ENCODE results near the gene ZNF831. TPM values are rescaled to one million over a fixed set of nuclear protein-coding genes. Genes with fewer than 3 reads are reported as not detected.

The ZNF831 gene
- polyA plus RNA-seq: under 1 TPM; 0.09 to 0.16 TPM

DNA sequence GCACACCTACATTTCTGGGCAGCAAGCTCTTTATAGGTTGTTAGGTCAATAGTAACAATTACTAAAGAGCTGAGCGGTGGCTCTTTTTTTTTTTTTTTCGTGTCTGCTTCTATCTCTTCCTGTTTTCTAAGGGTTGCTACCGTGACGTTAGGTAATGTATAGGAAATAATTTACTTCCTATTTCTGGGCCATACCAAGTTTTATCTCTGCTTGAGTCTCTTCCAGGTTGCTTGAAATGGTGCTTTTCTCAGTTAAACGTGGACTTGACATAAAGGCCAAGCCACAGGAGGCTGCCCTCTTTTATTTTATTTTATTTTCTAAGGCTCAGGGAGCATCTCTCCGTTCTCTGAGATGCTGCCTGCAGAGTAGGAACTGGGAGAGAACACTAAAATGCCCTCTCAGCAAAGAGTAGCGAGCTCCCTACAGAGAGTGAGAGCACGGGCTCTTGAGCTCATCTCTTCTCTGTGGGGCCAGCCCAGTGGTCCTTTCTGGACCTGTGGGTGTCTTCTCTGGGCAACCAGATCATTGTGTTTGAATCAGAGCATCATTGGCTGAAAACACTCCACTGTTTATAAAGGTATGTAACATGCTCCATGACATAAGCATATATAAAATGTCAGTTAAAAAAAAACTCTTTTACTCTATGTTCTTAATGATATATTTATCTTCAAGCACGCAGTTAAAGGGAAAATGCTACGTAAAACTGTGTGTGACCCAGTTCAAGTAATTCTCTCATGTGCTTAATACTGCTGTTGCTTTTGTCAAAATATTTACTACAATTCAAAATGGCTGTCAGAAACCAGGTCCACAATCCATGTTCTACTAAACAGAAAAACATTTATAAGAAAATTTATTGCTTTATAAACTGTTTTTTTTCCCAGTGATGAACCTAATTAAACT is at the start of gene ZNF831:
ZNF831 (plus strand) TSS at position 191 of the 900 bp plus-strand sequence. CDS start 27,199 bp downstream, outside the sequence.
- Histone ChIP-seq H3K9me3 (ENCODE audit: control insufficient read depth in 2 of 2, insufficient read depth in 1 of 2, low read depth in 1 of 2, low read length in 1 of 2) (no peaks in the 10 kb centered on the region), H3K27ac (ENCODE audit: low read depth in 2 of 2, low read length in 1 of 2) (peak within 1 kb of the TSS in 1 of 2 donors; percentile 87), H3K27me3 (ENCODE audit: control insufficient read depth in 1 of 2, insufficient read depth in 2 of 2, low read length in 2 of 2) (no peaks in the 10 kb centered on the region), H3K36me3 (ENCODE audit: control insufficient read depth in 2 of 2, insufficient read depth in 2 of 2, low read length in 1 of 2) (no peaks in the 10 kb centered on the region), H3K4me3 (ENCODE audit: low read depth in 1 of 2, low read length in 2 of 2) (no peak within 1 kb of the TSS), H3K4me1 (ENCODE audit: control insufficient read depth in 2 of 2, insufficient read depth in 2 of 2, low read length in 1 of 2) (peaks cover 3 to 5% of the 10 kb centered on the region in 2 donors)
- 72 to 77% methylated on average over 10 of the region's 10 CpGs for WGBS, 2 donors

- H3K9me3 ChIP-seq (ENCODE audit: control insufficient read depth in 2 of 2, insufficient read depth in 1 of 2, low read depth in 1 of 2, low read length in 1 of 2): no peaks in the 10 kb centered on the region
- no peak overlapping the region for H3K4me3 ChIP-seq (ENCODE audit: low read depth in 1 of 2, low read length in 2 of 2)
- no peaks in the 10 kb centered on the region for H3K36me3 ChIP-seq (ENCODE audit: control insufficient read depth in 2 of 2, insufficient read depth in 2 of 2, low read length in 1 of 2)
- no peak overlapping the region for H3K27ac ChIP-seq (ENCODE audit: low read depth in 2 of 2, low read length in 1 of 2)
- peaks cover 0 to 3% of the 10 kb centered on the region in 2 donors for H3K4me1 ChIP-seq (ENCODE audit: control insufficient read depth in 2 of 2, insufficient read depth in 2 of 2, low read length in 1 of 2)
- H3K27me3 ChIP-seq (ENCODE audit: control insufficient read depth in 1 of 2, insufficient read depth in 2 of 2, low read length in 2 of 2): no peaks in the 10 kb centered on the region
- 46 to 58% methylated on average over 3 of the region's 3 CpGs for WGBS, 2 donors
These were observed 46.1 kb upstream of the ZNF831 start for GRCh38 chr20:59117526-59117925.

- Histone ChIP-seq H3K4me3 (ENCODE audit: low read depth in 1 of 2, low read length in 2 of 2) (no peak overlapping the region), H3K9me3 (ENCODE audit: control insufficient read depth in 2 of 2, insufficient read depth in 1 of 2, low read depth in 1 of 2, low read length in 1 of 2) (no peaks in the 10 kb centered on the region), H3K27me3 (ENCODE audit: control insufficient read depth in 1 of 2, insufficient read depth in 2 of 2, low read length in 2 of 2) (no peaks in the 10 kb centered on the region), H3K4me1 (ENCODE audit: control insufficient read depth in 2 of 2, insufficient read depth in 2 of 2, low read length in 1 of 2) (peaks cover 0 to 3% of the 10 kb centered on the region in 2 donors), H3K36me3 (ENCODE audit: control insufficient read depth in 2 of 2, insufficient read depth in 2 of 2, low read length in 1 of 2) (no peaks in the 10 kb centered on the region), H3K27ac (ENCODE audit: low read depth in 2 of 2, low read length in 1 of 2) (no peak overlapping the region)
- WGBS, 2 donors: 75 to 89% methylated on average over 9 of the region's 9 CpGs
These were observed 44.8 kb upstream of the ZNF831 start for GRCh38 chr20:59118855-59119254.

DNA sequence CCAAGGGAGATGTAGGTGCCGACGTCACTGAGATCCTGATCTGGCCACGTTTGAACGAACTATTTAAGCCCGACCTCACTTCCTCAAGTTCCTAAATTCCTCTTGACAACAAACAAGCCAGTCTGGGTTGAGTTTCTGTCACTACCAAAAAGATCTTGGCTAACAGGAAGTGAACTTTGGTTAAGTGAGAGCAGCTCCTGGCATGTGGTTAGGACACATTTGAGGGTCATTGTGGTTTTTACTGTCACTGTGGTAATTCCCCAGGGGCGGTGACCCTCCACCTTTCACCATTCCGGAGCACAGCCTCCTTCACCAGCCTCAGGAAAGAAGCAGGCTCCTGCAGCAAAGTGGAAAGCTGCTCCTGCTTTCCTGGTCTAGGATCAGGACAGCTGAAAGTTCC is 43.1 kb upstream of the ZNF831 start:
- H3K27me3 ChIP-seq (ENCODE audit: control insufficient read depth in 1 of 2, insufficient read depth in 2 of 2, low read length in 2 of 2): no peaks in the 10 kb centered on the region

DNA sequence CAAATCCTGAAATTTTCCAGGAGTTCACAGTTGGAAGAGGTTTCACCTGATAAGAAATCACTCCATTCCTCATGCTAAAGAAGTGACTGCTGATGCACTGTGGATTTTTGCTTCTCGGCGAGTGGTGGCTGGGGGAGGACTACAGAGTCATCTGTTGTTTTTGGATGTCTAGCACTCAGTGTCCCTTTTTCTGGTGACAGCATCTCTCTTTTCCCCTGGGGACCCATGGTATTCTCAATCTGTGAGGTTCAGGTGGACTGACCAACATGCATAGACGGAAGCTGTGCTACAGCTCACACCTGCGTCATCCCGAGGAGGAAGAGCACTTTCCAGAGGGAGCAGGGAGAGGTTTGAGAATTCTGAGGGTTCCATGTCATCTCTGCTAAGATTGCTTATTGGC is 42.7 kb upstream of the ZNF831 start:
- 91 to 94% methylated on average over 5 of the region's 5 CpGs for WGBS, 2 donors

More for the DNA sequence above, 43.1 kb upstream of the ZNF831 start:
- 55 to 72% methylated on average over 7 of the region's 7 CpGs for WGBS, 2 donors
- Histone ChIP-seq H3K36me3 (ENCODE audit: control insufficient read depth in 2 of 2, insufficient read depth in 2 of 2, low read length in 1 of 2) (no peaks in the 10 kb centered on the region), H3K9me3 (ENCODE audit: control insufficient read depth in 2 of 2, insufficient read depth in 1 of 2, low read depth in 1 of 2, low read length in 1 of 2) (no peaks in the 10 kb centered on the region), H3K4me1 (ENCODE audit: control insufficient read depth in 2 of 2, insufficient read depth in 2 of 2, low read length in 1 of 2) (peaks cover 0 to 3% of the 10 kb centered on the region in 2 donors), H3K4me3 (ENCODE audit: low read depth in 1 of 2, low read length in 2 of 2) (no peak overlapping the region), H3K27ac (ENCODE audit: low read depth in 2 of 2, low read length in 1 of 2) (no peak overlapping the region)

GRCh38 chr20:59121714-59122565 is 41.7 kb upstream of the ZNF831 start:
- no peak overlapping the region for H3K27ac ChIP-seq (ENCODE audit: low read depth in 2 of 2, low read length in 1 of 2)
- 63% methylated on average over 8 of the region's 8 CpGs for WGBS, 2 donors
- H3K36me3 ChIP-seq (ENCODE audit: control insufficient read depth in 2 of 2, insufficient read depth in 2 of 2, low read length in 1 of 2): no peaks in the 10 kb centered on the region

More for the DNA sequence above, 42.7 kb upstream of the ZNF831 start:
- Histone ChIP-seq H3K4me1 (ENCODE audit: control insufficient read depth in 2 of 2, insufficient read depth in 2 of 2, low read length in 1 of 2) (peaks cover 0 to 3% of the 10 kb centered on the region in 2 donors), H3K36me3 (ENCODE audit: control insufficient read depth in 2 of 2, insufficient read depth in 2 of 2, low read length in 1 of 2) (no peaks in the 10 kb centered on the region), H3K27ac (ENCODE audit: low read depth in 2 of 2, low read length in 1 of 2) (no peak overlapping the region), H3K4me3 (ENCODE audit: low read depth in 1 of 2, low read length in 2 of 2) (no peak overlapping the region), H3K27me3 (ENCODE audit: control insufficient read depth in 1 of 2, insufficient read depth in 2 of 2, low read length in 2 of 2) (no peaks in the 10 kb centered on the region), H3K9me3 (ENCODE audit: control insufficient read depth in 2 of 2, insufficient read depth in 1 of 2, low read depth in 1 of 2, low read length in 1 of 2) (no peaks in the 10 kb centered on the region)

DNA sequence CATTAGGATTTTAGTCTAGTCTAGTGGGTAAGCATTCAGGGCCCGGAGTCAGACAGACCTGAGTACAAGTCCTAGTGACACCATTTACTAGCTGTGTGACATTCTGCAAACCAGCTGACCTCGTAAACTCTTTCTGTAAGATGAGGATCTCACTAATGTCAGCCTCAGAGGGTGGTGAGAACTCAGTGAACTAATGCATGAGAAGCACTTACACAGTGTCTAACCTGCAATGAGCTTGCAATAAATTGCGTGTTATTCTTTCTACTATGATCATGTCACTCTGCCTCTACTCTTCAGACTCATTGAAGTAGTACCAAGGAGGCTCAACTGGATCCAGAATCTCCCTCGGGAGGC is 41.1 kb upstream of the ZNF831 start:
- no peaks in the 10 kb centered on the region for H3K36me3 ChIP-seq (ENCODE audit: control insufficient read depth in 2 of 2, insufficient read depth in 2 of 2, low read length in 1 of 2)
- H3K4me1 ChIP-seq (ENCODE audit: control insufficient read depth in 2 of 2, insufficient read depth in 2 of 2, low read length in 1 of 2): peaks cover 0 to 3% of the 10 kb centered on the region in 2 donors
- H3K9me3 ChIP-seq (ENCODE audit: control insufficient read depth in 2 of 2, insufficient read depth in 1 of 2, low read depth in 1 of 2, low read length in 1 of 2): no peaks in the 10 kb centered on the region
- no peaks in the 10 kb centered on the region for H3K27me3 ChIP-seq (ENCODE audit: control insufficient read depth in 1 of 2, insufficient read depth in 2 of 2, low read length in 2 of 2)
- no peak overlapping the region for H3K4me3 ChIP-seq (ENCODE audit: low read depth in 1 of 2, low read length in 2 of 2)
- no peak overlapping the region for H3K27ac ChIP-seq (ENCODE audit: low read depth in 2 of 2, low read length in 1 of 2)
- WGBS, 2 donors: 87 to 92% methylated on average over 4 of the region's 4 CpGs

More at GRCh38 chr20:59121714-59122565, 41.7 kb upstream of the ZNF831 start:
- no peaks in the 10 kb centered on the region for H3K9me3 ChIP-seq (ENCODE audit: control insufficient read depth in 2 of 2, insufficient read depth in 1 of 2, low read depth in 1 of 2, low read length in 1 of 2)
- H3K27me3 ChIP-seq (ENCODE audit: control insufficient read depth in 1 of 2, insufficient read depth in 2 of 2, low read length in 2 of 2): no peaks in the 10 kb centered on the region
- H3K4me3 ChIP-seq (ENCODE audit: low read depth in 1 of 2, low read length in 2 of 2): no peak overlapping the region
- H3K4me1 ChIP-seq (ENCODE audit: control insufficient read depth in 2 of 2, insufficient read depth in 2 of 2, low read length in 1 of 2): peaks cover 0 to 3% of the 10 kb centered on the region in 2 donors

DNA sequence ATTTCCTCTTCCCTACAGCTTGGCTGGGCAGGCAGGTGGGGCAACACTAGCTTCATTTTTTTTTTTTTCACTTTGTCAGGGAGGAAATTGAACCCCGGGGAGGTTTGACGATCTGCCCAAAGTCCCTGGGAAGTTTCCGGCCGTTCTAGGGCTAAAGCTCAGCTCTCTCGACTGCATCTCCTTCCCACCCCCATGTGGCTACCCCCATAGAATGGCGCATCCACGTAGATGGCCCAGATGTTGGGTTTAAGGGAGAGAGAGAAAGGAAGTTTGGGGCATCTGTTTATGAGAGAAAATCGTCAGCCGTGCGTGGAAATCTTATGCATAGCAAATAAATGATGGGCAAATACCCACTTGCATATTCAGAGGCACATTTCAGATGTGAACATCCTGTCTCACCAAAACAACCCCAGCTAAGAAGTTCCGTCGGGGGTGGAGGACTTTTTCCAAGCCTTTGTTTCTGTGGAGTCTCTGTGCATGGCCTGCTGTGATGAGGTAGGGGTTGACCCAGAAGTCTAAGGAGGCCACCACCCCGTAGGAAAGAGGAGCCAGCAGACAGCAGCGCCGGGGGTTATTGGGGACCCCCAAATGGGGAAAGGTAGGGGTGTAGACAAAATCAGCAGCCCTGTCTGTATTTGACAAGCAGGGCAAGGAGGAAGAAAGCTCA is 40.5 kb upstream of the ZNF831 start:
- no peaks in the 10 kb centered on the region for H3K36me3 ChIP-seq (ENCODE audit: control insufficient read depth in 2 of 2, insufficient read depth in 2 of 2, low read length in 1 of 2)
- H3K27ac ChIP-seq (ENCODE audit: low read depth in 2 of 2, low read length in 1 of 2): no peak overlapping the region
- H3K27me3 ChIP-seq (ENCODE audit: control insufficient read depth in 1 of 2, insufficient read depth in 2 of 2, low read length in 2 of 2): no peaks in the 10 kb centered on the region
- peaks cover 0 to 3% of the 10 kb centered on the region in 2 donors for H3K4me1 ChIP-seq (ENCODE audit: control insufficient read depth in 2 of 2, insufficient read depth in 2 of 2, low read length in 1 of 2)
- H3K4me3 ChIP-seq (ENCODE audit: low read depth in 1 of 2, low read length in 2 of 2): no peak overlapping the region
- 66 to 73% methylated on average over 15 of the region's 15 CpGs for WGBS, 2 donors
- no peaks in the 10 kb centered on the region for H3K9me3 ChIP-seq (ENCODE audit: control insufficient read depth in 2 of 2, insufficient read depth in 1 of 2, low read depth in 1 of 2, low read length in 1 of 2)

DNA sequence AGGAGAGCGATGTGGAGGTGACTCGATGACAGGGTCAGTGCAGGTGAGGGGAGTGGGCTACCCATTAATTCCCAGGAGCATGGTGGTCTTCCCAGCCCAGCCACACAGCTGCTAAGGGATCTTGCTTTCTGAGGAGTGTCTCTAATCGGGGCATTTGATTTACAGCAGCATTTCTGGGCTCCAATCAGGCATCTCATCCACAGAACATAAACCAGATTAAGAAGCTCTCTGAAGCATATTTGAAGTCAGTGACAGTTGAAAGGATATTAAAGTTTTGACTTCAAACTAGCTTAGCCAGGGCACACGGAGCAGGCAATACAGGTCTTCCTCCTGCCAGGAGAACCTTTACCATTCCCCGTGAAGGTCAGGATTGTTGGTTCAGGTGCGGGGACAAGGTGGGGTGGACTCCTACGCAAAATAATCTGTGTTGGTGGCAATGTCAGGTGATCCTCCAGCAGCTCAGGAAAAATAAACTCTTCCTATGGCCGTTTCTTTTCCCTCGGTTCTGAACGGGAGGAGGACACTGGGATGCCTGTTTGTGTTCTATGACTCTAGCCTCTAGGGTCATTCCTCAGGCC is 39.9 kb upstream of the ZNF831 start:
- Histone ChIP-seq H3K4me1 (ENCODE audit: control insufficient read depth in 2 of 2, insufficient read depth in 2 of 2, low read length in 1 of 2) (peaks cover 0 to 3% of the 10 kb centered on the region in 2 donors), H3K9me3 (ENCODE audit: control insufficient read depth in 2 of 2, insufficient read depth in 1 of 2, low read depth in 1 of 2, low read length in 1 of 2) (no peaks in the 10 kb centered on the region), H3K4me3 (ENCODE audit: low read depth in 1 of 2, low read length in 2 of 2) (no peak overlapping the region), H3K27me3 (ENCODE audit: control insufficient read depth in 1 of 2, insufficient read depth in 2 of 2, low read length in 2 of 2) (no peaks in the 10 kb centered on the region), H3K27ac (ENCODE audit: low read depth in 2 of 2, low read length in 1 of 2) (no peak overlapping the region), H3K36me3 (ENCODE audit: control insufficient read depth in 2 of 2, insufficient read depth in 2 of 2, low read length in 1 of 2) (no peaks in the 10 kb centered on the region)
- 71 to 77% methylated on average over 10 of the region's 10 CpGs for WGBS, 2 donors
